NOMO-1 (cell line): ENCODE data around the gene CDK5RAP2.
"Not testable (repeated sequence)": the region's sequence is repeated elsewhere in the genome, so short reads cannot be mapped to it uniquely, and the experiment has no call there.

ENCODE experiments used
- DNase-seq, 2 experiments: peaks; one replicate each; lab custom pipeline; 2025; ENCODE audit not compliant: unreplicated experiment in 2 of 2; lab: John Stamatoyannopoulos, UW

Gene CDK5RAP2

GRCh38 chr9:120477534-120478001 lies 102.4 kb downstream of the CDK5RAP2 start:
- peak in 1 of 2 experiments; percentile 16 for DNase-seq

- DNase-seq = no peak
These were observed 104.6 kb downstream of the CDK5RAP2 start for GRCh38 chr9:120475341-120475740.

GRCh38 chr9:120474591-120475243 lies 105.2 kb downstream of the CDK5RAP2 start:
- DNase-seq = no peak

GRCh38 chr9:120473608-120474007 lies 106.4 kb downstream of the CDK5RAP2 start:
- no peak for DNase-seq

GRCh38 chr9:120465685-120466407 lies 114.1 kb downstream of the CDK5RAP2 start:
- no peak for DNase-seq

- no peak for DNase-seq
These were observed 115.0 kb downstream of the CDK5RAP2 start for GRCh38 chr9:120464887-120465421.

GRCh38 chr9:120464176-120464886 lies 115.6 kb downstream of the CDK5RAP2 start:
- no peak for DNase-seq

GRCh38 chr9:120463765-120464164 lies 116.2 kb downstream of the CDK5RAP2 start:
- DNase-seq = no peak

GRCh38 chr9:120461677-120462076 lies 118.3 kb downstream of the CDK5RAP2 start:
- DNase-seq = not testable (repeated sequence)

- no peak for DNase-seq
These were observed 123.7 kb downstream of the CDK5RAP2 start for GRCh38 chr9:120456218-120456617.

GRCh38 chr9:120454467-120454866 lies 125.5 kb downstream of the CDK5RAP2 start:
- no peak for DNase-seq

- DNase-seq = no peak
These were observed 126.2 kb downstream of the CDK5RAP2 start for GRCh38 chr9:120453792-120454191.

- no peak for DNase-seq
These were observed 127.3 kb downstream of the CDK5RAP2 start for GRCh38 chr9:120452631-120453030.

GRCh38 chr9:120450916-120451315 lies 129.1 kb downstream of the CDK5RAP2 start:
- DNase-seq = no peak

- no peak for DNase-seq
These were observed 130.4 kb downstream of the CDK5RAP2 start for GRCh38 chr9:120449566-120449965.

GRCh38 chr9:120447959-120448500 lies 131.9 kb downstream of the CDK5RAP2 start:
- DNase-seq = no peak

- DNase-seq = no peak
These were observed 133.3 kb downstream of the CDK5RAP2 start for GRCh38 chr9:120446671-120447070.

GRCh38 chr9:120443976-120444375 lies 136.0 kb downstream of the CDK5RAP2 start:
- DNase-seq = no peak

- DNase-seq = no peak
These were observed 136.5 kb downstream of the CDK5RAP2 start for GRCh38 chr9:120443489-120443888.

- DNase-seq = no peak
These were observed 137.5 kb downstream of the CDK5RAP2 start for GRCh38 chr9:120442308-120442995.
